Kidney epithelial cell (primary cell): Measurements from ENCODE around the gene MATN3. TPM values are rescaled to one million over a fixed set of nuclear protein-coding genes. Genes with fewer than 3 reads are reported as not detected.

Experiments used
- DNase-seq: peaks from one replicate; pipeline ENCODE4 v3.0.0-alpha.2; 2010; ENCODE audit warnings: low read depth
- H3K27me3 ChIP-seq: 2 replicates; pipeline ENCODE4 v1.6.0; 2011; ENCODE audit warnings: low read length; ENCODE audit not compliant: control insufficient read depth, insufficient read depth
- H3K36me3 ChIP-seq: 2 replicates; pipeline ENCODE4 v1.5.1; 2011; ENCODE audit warnings: low read length; ENCODE audit not compliant: control insufficient read depth, insufficient read depth
- H3K4me3 ChIP-seq: 2 replicates; pipeline ENCODE4 v1.5.1; 2011; ENCODE audit warnings: low read depth, mild to moderate bottlenecking, control low read depth, low read length
- total RNA-seq: library from RNA; depleted of rRNA; stranded (reverse); fragments of >200 nt; gene quantifications from 2 replicates; pipeline ENCODE4 v1.2.3, GENCODE V29; 2015
- TF ChIP-seq, protein P1 (sequence below): IDR thresholded peaks from 2 replicates; pipeline ENCODE4 v1.5.1; 2011; ENCODE audit warnings: mild to moderate bottlenecking, moderate library complexity, low read length, control low read depth, inconsistent platforms; ENCODE audit not compliant: insufficient read depth, poor library complexity, severe bottlenecking

MATN3 gene
- total RNA-seq, 1 donor from 2014 or later = 7.6 TPM

DNA sequence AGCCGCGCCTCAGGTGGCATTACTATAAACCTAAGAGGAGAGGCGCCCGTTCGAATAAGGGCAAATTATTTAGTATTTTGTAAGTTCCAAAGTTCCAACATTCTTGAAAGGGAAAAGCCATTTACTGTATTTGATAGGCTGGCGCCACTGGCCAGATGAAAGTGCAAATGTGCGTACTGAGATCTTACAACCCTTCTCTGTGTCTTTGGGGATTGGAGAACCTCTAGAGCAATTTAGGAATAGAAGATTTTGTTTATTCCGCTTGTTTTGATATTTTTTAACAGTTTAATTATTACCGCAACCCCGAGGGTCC lies 22.1 kb downstream of the MATN3 start:
- Histone ChIP-seq H3K27me3 (no peaks in the 10 kb centered on the region), H3K36me3 (no peaks in the 10 kb centered on the region)
- no peak for DNase-seq

DNA sequence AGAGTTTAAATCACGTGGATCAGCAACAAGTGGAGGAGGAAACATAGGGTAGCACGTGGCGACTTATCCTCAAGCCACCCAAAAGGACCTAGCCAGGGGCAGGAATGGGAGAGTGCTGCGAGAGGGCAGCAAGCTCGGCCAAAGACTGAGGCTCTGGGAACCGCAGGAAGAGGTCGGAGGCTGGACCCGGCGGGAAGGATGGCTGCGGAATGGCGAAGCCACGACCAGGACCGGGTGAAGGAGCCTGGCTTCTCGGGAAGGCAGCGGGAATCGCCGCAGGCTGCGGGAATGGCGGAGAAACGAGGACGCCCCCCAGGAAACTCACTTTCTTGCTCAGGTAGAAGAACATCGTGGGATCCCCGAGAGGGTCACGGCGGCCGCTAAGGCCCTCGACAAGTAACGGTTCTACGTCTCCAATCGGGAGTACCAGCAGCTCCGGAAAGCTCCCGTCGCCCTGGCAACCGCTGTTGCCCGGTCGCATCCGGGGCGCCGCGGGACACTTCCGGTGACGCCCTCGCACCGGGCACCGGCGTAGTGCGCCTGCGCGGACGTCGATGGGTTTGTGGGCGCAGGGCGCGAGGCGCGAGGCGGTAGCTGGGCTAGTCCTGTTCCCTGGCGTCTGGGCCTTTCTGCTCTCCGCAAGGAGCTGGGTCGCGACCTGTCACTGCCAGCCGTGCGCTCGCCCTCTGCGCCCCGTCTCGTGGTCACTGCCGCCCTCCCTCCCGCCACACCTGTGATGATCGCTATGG lies 22.6 kb downstream of the MATN3 start, which contains the start of gene WDR35:
WDR35 (minus strand) TSS at position 439 of the 749 bp plus-strand sequence; CDS start at position 349, 90 bp downstream.
- H3K36me3 ChIP-seq = no peaks in the 10 kb centered on the region
- H3K4me3 ChIP-seq = peak within 1 kb of the TSS; percentile 86
- TF ChIP-seq, protein P1, sequence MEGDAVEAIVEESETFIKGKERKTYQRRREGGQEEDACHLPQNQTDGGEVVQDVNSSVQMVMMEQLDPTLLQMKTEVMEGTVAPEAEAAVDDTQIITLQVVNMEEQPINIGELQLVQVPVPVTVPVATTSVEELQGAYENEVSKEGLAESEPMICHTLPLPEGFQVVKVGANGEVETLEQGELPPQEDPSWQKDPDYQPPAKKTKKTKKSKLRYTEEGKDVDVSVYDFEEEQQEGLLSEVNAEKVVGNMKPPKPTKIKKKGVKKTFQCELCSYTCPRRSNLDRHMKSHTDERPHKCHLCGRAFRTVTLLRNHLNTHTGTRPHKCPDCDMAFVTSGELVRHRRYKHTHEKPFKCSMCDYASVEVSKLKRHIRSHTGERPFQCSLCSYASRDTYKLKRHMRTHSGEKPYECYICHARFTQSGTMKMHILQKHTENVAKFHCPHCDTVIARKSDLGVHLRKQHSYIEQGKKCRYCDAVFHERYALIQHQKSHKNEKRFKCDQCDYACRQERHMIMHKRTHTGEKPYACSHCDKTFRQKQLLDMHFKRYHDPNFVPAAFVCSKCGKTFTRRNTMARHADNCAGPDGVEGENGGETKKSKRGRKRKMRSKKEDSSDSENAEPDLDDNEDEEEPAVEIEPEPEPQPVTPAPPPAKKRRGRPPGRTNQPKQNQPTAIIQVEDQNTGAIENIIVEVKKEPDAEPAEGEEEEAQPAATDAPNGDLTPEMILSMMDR = no peak
- H3K27me3 ChIP-seq = no peaks in the 10 kb centered on the region
- DNase-seq = peak; percentile 60

More for the DNA sequence above, 22.1 kb downstream of the MATN3 start:
- TF ChIP-seq, protein P1 = no peak
- peak overlapping the region; percentile 86 for H3K4me3 ChIP-seq

- H3K36me3 ChIP-seq = no peaks in the 10 kb centered on the region
- TF ChIP-seq, protein P1 = no peak
- peak overlapping the region; percentile 86 for H3K4me3 ChIP-seq
- no peaks in the 10 kb centered on the region for H3K27me3 ChIP-seq
- no peak for DNase-seq
These were observed 23.2 kb downstream of the MATN3 start for GRCh38 chr2:19989342-19989666.

DNA sequence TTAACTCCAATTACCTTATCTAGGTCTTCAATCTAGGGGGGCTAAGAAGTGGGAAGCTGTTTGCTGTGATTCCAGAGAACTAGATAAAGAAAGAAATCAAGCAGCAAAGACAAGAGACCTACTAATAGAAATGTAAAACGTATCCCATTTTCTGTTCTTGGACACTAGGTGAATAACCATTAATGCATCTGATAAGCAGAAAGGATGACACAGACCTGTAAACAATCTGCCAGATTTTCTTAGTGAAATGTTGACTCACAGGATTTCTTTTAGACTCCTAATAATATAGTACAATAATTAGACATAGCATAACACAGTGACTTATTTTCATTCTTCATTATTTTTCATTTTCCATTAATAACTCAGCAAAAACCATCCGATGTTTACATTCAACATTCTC lies 23.9 kb downstream of the MATN3 start:
- TF ChIP-seq, protein P1 = no peak
- no peak overlapping the region for H3K4me3 ChIP-seq
- H3K36me3 ChIP-seq = no peaks in the 10 kb centered on the region
- DNase-seq = no peak
- H3K27me3 ChIP-seq = no peaks in the 10 kb centered on the region

DNA sequence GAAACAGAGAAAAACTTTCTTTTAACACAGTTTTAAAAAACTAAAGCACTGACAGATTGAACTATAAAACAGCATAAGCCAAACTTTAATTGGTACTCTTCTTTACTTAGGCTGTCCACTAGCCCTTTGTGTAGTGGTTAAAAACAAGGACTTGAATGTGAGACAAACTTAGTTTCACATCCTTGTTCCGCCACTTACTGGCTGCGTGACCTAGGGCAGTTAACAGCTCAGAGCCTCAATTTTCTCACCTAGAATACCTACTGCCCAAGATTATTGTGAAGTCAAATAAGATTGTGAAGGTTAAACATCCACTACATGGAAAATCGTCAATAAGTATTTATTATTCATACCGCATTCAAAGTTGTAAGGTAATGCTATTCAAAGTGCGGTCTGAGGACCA lies 24.5 kb downstream of the MATN3 start:
- TF ChIP-seq, protein P1 = no peak
- H3K27me3 ChIP-seq = no peaks in the 10 kb centered on the region
- no peaks in the 10 kb centered on the region for H3K36me3 ChIP-seq
- no peak for DNase-seq
- H3K4me3 ChIP-seq = no peak overlapping the region

DNA sequence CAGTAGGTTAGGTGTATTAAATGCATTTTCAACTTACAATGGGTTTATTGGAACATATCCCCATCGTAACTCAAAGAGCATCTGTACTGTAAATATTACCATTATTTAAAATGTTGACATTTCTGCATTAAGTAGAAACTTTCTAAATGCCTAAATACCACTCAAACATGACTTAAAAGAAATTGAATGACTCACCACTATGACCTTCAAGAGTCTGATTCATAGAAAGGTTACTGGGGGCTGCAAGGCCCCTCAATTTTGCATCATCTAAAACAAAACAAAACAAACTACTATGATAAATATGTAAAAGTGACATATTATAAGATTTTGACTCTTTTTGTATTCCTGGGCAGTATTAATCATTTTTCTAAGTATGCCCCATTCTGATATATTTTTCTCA lies 30.2 kb downstream of the MATN3 start:
- Histone ChIP-seq H3K36me3 (no peaks in the 10 kb centered on the region), H3K4me3 (no peak overlapping the region), H3K27me3 (no peaks in the 10 kb centered on the region)
- TF ChIP-seq, protein P1 = no peak
- DNase-seq = no peak
